ENCODE measurements around the gene CPLANE2.
"Not testable (repeated sequence)": the region's sequence is repeated elsewhere in the genome, so short reads cannot be mapped to it uniquely, and the experiment has no call there.

CPLANE2 gene, protein sequence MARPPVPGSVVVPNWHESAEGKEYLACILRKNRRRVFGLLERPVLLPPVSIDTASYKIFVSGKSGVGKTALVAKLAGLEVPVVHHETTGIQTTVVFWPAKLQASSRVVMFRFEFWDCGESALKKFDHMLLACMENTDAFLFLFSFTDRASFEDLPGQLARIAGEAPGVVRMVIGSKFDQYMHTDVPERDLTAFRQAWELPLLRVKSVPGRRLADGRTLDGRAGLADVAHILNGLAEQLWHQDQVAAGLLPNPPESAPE
- total RNA-seq, result 4.2 to 5.6 reads per million in 2 donors

DNA sequence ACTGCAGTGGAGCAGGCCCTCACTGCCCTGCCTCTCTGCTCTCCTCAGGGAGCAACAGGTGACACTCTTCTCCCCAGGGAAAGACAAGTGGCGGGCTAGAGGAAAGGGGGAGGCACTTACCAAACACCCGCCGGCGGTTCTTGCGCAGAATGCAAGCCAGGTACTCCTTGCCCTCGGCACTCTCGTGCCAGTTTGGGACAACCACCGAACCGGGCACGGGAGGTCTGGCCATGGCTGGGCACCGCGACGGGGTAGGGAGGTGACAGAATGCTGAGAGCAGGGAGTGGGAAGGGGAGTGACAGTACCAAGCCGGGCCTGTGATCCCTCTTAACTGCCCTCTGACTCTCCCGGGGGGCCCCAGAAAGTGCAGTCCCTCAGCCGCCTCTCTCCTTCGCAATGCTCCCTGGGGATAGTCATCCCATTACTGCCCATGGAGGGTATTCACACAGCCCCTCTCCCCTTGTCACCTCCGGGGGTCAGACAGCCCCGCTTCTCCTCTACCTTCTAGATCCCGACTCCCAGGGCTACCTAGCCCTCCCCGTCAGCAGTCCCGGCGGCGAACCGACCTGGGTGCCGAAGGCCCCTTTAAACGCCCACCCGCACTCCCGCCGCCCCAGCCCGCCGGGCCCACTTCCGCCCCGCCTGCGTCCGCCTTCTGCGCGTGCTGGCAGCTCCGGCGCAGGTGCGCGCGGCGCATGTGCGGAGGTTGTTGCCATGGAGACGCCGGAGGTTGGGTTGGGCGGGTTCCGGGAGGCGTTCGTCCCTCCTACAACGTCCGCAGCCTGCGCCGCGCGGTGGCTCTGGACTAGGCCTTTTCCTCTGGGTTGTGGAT lies at the start of gene CPLANE2:
CPLANE2 (minus strand) TSS at position 673 of the 832 bp plus-strand sequence; CDS start at position 232, 441 bp downstream.
- peak; percentile 92 to 94 (median 93) for DNase-seq

DNA sequence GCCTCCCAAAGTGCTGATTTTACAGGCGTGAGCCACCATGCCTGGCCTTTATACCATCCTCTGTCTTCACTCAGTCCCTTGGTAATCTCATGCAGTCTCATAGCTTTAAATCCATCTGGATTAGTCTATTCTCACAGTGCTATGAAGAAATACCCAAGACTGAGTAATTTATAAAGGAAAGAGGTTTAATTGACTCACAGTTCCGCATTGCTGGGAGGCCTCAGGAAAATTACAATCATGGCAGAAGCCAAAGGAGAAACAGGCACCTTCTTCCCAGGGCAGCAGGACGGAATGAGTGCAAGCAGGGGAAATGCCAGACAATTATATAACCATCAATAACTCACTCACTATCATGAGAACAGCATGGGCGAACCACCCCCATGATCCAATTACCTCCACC lies 49.1 kb upstream of the CPLANE2 start:
- DNase-seq, result no peak

DNA sequence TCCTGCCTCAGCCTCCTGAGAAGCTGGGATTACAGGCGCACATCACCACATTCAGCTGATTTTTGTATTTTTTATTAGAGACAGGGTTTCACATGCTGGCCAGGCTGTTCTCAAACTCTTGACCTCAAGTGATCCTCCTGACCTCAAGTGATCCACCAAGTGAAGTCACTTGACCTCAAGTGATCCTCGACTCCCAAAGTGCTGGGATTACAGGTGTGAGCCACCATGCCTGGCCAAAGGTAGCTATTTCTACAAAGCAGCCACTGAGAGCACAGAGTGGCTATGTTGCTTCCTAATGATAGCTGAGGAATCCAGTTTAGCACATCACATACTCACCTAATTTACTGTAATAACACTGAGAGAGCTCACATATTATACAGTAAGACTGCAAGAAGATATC lies 44.8 kb upstream of the CPLANE2 start:
- no peak for DNase-seq

DNA sequence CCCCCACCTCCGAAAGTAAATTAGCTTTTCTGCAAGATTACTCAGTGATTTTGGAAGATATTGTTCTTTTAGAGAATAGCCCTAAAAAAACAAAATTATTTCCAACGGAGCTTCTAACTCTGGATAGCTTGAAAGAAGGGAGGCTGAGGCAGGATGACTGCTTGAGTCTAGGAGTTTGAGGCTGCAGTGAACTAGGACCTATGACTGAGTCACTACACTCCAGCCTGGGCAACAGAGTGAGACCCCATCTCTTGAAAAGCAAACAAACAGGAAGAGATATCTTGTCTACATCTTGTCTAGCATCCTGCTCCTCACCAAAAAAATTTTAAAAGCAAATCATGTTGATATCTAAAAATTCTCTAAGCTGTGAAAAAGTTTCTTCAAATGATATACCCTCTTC lies 42.2 kb upstream of the CPLANE2 start:
- no peak for DNase-seq

DNA sequence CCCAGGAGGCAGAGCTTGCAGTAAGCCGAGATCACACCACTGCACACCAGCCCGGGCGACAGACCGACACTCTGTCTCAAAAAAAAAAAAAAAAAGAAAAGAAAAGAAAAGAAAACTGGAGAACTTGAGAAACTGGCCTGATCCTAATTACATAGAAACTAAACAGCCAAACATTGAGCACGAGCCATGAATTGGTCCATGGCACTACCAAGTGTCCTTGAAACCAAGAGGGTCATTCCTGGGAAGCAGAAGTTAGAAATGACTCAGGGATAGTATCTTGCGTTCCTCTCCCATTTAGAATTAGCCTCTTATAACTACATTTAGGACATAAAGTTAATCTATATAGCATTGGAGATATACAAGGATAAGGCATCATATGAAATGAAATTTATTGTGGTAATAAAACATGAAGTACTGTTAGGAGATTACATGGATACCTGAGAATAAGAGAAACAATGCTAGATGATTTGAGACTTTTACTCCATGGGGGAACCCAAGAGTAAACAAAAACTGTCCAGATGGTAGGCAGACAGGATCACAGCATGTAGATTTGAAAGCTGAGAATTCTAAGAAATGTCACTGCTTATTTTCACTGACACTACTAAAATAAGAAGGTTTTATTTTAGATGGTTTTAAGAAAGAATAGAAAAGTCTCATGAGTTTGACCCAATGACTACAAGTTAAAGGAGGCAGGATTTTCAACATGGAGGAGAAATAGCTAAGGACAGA lies 39.5 kb upstream of the CPLANE2 start:
- DNase-seq, result no peak

DNA sequence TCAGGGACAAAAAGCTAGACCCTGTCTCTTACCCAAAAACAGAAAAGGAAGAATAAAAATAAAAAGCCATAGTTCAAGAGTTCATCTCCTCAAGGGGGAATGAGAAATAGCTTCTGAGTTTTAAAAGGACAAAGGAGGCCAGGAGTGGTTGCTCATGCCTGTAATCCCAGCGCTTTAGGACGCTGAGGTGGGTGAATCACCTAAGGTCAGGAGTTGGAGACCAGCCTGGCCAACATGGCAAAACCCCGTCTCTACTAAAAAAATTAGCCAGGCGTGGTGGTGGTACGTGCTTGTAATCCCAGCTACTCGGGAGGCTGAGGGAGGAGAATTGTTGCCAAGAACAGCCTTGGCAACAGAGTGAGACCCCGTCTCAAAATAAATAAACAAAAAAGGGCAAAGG lies 38.6 kb upstream of the CPLANE2 start:
- no peak for DNase-seq

DNA sequence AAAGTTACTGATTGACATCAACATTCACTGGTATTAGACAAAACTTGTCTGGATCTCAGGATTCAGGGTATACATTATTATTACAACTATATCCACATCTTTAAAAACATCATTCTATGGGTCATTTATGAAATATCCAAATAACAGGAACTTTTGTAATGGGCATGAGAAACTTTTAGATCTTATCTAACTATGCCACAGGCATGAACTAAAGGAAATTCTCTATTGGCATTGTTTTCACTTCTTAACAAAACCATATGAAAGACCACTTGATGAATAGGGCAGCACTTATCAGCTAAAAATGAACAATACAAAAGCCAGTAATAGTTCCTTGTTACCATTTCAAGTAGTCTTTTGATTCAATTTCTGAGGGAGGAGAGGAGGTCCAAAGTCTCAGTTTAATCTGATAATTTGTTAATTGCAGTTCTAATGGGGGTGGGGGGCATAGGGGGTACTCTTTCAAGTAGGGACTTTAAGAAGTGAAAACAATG lies 30.8 kb upstream of the CPLANE2 start:
- no peak for DNase-seq

DNA sequence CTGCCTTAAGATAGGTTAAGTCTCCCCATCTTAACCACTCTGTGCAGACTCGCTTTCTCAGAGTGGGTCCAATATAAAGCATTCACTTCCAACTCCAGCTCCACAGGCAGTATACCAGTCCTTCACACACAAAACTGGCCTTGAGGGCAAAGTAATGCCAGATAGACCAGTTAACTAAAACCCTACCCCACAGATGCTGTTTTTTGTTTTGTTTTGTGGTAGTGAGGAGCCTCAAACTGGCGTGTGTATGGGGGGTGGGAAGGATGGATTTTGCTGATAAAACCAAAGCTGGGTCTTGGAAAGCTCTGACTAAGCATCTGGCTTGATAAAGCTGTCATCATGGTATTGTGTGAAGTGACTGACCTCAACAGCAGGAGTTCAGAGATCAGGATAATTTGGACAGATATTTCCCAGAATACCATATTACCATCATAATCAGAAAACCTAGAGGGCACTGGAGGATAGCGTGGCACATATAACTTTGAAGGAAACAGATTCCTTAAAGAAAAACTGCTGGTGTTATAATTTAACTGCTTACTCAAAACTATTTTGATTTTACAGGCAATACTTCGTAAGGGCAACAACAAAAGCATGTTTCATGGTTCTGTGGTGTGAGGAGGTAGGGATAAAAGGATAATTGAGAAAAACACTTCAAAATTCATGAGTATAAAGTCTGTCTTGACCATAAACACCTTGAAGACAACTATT lies 29.6 kb upstream of the CPLANE2 start:
- no peak for DNase-seq

DNA sequence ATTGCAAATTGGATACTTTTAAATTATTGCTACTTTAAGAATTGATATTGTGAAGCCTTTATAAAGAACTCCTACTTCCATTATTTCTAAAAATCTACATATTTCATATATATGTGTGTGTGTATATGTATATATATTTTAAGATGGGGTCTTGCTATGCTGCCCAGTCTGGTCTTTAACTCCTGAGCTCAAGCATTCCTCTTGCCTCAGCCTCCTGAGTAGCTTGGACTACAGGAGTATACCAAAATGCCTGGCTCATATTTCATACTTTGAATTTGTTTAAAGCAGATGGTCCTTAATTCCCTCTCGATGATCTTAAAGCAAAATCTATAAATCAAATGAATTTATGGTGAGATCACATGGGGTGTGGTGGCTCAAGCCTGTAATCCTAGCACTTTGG lies 25.1 kb upstream of the CPLANE2 start:
- no peak for DNase-seq

DNA sequence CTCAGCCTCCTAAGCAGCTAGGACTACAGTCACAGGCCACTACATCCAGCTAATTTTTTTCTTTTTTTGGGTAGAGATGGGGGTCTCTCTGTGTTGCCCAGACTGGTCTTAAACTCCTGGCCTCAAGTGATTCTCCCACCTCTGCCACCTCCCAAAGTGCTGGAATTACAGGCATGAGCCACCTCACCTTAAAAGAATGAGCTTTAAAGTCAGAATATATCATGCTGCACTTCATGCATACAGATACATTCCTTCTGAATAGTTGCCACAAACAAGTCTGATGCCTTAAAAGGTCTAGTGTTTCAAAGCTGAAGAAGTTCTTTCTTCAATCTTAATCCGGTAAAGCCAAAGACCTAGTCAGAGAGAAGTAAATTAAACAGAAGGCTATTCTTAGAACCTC lies 23.8 kb upstream of the CPLANE2 start:
- no peak for DNase-seq

DNA sequence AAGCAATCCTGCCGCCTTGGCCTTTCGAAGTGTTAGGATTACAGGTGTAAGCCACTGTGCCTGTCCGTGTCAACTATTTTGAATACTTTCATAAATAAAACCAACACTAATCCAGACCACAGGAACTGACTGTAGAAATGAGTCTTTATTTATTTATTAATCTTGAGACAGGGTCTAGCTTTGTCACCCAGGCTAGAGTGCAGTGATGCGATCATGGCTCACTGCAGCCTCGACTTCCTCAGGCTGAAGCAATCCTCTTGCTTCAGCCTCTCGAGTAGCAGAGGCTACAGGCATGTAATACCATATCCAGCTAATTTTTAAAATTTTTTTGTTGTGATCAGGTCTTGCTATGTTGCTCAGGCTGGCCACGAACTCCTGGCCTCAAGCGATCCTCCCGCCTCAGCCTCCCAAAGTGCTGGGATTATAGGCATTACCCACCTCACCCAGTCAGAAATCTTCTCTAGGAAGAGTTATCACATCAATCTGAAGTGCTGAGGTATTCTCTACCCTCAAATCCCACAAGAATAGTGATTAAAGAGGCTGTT lies 21.7 kb upstream of the CPLANE2 start:
- no peak for DNase-seq

DNA sequence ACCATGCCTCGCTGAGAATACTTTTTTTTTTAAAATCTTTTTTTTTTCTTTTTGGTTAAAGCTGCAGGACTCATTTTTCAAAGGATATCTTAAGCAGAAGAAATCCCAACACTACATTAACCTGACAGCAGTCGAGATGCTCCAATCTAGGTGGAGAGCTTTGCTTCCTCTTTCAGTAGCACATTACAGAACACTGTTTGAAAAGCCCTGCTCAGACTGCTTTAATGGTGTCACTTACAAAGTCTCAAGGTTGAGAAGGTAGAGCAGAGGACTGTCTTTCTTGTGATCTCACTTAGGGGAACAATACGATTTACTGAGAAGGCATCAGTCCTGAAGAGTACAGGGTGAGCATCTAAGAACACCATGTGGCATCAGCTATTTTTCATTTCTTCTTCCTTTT lies 21.0 kb upstream of the CPLANE2 start:
- no peak for DNase-seq

DNA sequence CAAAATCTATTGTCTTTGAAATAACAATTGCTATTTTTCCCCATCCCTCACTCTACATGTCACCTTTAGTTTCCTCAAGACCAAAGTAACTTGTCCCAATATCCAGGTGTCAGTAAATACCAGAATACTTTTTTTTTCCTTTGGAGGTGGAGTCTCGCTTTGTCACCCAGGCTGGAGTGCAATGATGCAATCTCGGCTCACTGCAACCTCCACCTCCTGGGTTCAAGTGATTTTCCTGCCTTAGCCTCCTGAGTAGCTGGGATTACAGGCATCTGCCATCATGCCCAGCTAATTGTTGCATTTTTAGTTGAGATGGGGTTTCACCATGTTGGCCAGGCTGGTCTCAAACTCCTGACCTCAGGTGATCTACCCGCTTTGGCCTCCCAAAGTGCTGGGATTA lies 20.6 kb upstream of the CPLANE2 start:
- not testable (repeated sequence) for DNase-seq

DNA sequence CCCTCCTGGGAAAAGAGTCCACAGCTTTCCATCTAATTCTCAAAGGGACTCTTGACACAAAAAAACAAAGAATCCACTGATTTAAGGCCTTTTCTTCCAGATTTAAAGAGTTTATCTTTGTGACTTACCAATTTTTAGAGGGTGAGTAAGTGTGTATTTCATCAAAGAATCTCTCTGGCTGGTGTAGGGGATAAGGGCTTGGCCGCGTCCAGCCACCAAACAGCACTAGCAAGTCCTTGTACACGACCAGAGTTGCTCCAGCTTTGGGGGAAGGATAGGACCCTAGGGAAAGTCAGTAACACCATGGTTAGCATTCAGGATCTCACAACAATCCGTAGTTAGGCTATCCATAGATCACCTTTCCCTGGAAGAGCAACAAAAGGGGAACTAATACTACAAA lies 19.5 kb upstream of the CPLANE2 start:
- DNase-seq, result no peak

DNA sequence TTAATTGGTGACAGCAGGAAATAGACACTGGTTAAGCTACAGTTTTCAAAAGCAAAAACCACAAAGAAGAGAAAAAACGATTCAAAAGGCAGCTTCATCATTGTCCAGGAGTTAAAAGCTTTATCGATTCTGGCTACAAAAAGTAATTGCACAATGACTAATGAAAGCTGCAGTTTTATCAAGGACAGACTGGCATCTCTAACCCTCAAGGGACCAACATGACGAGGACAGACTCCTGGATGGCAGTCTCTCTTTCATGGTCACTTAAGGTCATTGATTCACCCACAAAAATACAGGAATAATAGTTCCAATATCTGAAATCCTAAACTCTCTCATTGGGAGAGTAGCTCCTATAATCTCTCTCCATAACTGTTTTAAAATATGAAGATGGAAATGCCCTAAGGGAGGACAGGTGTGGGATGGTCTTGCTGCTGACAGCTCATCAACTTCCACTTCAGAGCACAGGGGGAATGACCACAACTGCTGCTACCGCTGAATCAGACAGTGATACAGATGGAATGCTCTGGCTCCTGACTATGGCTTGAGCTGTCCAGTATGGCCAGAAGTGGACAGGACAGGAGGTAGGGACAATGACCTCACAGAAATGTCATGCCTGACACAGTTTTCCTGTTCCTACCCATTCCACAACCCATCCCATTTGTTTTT lies 17.4 kb upstream of the CPLANE2 start:
- no peak for DNase-seq

DNA sequence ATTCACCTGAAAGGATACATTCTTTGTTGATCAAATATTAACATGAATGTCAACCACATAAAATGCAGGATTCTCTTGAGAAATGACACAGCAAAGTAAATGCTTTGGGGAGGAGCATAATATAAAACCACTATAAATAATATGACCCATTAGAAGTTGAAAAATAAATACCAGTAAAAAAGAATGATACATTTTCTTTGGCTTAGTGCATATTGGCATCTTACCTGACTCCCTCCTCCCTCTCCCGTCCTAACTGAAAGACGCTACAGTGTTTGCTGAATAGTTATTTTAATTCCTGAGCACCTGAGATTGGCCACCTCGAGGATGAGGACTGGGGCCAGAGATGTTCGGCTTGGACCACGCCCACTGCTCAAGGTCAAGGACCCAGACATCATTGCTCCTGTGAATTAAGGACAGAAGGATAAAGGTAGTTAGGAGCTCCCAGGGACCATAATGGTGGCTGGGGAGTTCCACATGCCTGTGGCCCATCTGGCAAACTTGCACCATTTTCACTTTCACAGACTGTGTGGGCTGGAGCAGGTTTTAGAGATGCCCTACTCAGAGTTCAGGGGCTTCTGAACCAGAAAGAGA lies 16.4 kb upstream of the CPLANE2 start:
- no peak for DNase-seq

DNA sequence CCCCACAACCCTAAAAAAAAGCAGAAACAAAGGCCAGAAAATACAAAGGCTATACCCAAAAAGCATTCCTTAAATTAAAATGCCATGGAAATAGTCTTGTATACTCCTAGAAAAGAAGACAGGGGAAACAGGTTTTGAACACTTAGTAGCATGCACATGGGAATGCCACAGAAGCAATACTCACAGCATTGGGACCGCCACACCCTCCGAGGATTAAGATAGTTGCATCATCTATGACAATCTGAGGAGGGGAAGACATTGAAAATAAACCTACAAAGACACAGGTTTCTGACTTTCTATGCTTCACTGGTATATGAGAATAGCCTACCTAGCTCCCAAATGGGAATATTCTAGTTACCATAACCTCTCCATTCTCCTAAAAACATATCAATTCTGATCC lies 15.9 kb upstream of the CPLANE2 start:
- DNase-seq, result no peak

DNA sequence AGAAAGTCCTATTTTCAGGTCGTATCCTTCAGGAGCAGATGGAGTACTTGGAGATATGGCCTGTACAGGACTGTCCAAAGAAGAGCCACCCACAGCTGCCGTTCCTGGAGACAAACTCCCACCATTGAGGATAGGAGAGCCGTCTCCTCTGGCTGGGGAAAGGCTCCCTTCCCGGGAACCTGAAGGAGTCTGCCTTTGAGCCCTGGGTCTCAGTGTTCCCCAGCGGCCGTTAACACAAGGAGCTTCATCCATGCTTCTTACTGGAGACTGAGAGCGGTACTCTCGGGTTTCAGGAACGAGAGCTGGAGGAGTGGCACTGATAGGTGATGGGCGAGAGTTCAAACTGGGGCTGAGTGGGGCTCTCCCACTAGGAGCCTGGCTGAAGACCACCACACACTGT lies 14.4 kb upstream of the CPLANE2 start:
- DNase-seq, result no peak

DNA sequence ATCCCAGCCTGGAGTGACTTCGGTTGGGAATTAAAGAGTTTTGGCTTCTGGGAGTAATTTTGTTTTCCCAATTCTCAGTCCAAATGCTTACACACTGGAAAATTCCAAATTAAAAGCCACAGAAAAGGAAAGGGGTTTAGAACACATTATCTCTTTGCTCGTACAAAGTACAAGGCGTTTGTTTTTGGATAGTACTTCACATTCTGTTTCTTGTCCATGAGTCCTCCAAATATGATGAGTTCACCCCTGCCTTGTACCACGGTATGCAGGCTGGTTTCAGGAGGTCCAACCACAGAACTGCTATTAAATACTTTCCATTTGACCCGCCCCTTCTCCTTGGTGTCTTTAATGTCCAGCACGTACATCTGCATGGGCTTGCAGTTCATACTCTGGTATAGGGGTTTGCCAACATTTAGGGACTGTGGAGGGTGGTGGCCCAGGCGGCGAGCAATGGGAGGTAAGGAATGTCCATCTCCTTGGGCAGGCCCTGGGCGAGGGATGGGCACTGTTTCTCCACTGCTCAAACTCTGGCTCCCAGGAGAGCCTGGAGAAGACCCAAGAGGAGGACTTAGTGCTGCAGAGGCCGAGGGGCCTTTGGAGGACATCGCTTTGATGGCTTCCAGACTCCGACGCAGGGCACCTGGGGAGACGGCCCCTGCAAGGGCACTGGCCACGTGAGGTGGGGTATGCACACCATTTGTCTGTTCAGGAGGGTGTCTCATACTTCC lies 13.7 kb upstream of the CPLANE2 start:
- DNase-seq, result no peak

DNA sequence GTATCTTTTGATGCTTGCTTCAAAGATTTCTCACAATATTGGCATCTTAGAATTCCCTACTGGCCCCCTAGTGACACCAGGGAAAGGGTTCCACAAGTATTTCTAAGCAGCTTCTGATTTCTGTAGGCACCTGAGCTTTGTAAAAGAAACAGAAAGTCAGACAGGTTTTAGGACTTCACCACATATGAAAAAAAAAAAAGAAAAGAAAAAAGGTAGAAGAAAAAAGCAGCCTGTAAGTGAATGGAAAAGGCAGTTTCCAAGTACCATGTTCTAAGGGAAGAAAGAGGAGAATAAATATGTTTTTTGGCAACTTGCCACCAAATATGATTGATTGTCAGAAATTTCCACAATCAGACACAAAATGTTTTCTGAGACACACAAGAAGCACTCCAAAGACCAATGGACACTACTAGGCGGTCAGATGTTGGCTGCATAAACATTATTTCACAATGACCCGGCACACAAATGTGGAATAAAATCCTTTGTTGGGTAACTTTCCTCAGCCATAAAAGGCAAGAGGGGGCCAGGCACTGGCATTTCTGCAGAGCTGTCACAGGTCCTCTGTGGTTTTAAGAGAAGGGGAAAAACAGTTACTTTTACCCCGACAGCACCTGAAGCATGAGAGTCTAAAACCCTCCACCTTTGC lies 12.7 kb upstream of the CPLANE2 start:
- no peak for DNase-seq

All from T-helper 2 cell (primary cell).